Measurements from ENCODE around the gene GLUD2.

The GLUD2 gene

DNA sequence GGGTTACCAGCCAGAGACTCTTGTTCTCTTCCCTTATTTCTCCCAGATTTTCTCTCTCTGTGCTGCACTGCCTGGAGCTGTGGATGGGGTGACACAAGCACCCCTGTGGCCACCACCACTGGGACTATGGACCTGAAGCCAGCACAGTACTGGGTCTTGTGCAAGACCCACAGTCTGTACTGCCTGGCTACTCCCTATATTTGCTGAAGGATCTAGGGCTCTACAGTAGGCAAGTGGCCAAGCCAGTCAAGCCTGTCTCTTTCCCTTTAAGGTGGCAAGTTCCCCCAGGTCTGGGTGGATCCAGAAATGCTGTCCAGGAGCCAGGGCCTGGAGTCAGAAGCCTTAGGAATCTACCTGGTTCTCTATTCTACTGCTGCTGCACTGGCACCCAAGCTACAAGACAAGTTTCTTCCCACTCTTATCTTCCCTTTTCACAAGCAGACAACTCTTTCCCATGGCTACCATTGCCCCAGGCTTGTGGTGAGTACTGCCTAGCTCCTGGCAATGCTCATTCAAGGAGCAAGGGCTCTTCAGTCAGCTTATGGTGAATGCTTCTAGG, 33.4 kb upstream of the GLUD2 start:
- no peak for DNase-seq (ENCODE audit: insufficient read length, low spot score)
- FAIRE-seq, result no peak
- TF ChIP-seq, protein P1, sequence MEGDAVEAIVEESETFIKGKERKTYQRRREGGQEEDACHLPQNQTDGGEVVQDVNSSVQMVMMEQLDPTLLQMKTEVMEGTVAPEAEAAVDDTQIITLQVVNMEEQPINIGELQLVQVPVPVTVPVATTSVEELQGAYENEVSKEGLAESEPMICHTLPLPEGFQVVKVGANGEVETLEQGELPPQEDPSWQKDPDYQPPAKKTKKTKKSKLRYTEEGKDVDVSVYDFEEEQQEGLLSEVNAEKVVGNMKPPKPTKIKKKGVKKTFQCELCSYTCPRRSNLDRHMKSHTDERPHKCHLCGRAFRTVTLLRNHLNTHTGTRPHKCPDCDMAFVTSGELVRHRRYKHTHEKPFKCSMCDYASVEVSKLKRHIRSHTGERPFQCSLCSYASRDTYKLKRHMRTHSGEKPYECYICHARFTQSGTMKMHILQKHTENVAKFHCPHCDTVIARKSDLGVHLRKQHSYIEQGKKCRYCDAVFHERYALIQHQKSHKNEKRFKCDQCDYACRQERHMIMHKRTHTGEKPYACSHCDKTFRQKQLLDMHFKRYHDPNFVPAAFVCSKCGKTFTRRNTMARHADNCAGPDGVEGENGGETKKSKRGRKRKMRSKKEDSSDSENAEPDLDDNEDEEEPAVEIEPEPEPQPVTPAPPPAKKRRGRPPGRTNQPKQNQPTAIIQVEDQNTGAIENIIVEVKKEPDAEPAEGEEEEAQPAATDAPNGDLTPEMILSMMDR (IDR thresholded peaks at IDR 0.05; ENCODE audit: insufficient read depth, missing control alignments), result no peak

DNA sequence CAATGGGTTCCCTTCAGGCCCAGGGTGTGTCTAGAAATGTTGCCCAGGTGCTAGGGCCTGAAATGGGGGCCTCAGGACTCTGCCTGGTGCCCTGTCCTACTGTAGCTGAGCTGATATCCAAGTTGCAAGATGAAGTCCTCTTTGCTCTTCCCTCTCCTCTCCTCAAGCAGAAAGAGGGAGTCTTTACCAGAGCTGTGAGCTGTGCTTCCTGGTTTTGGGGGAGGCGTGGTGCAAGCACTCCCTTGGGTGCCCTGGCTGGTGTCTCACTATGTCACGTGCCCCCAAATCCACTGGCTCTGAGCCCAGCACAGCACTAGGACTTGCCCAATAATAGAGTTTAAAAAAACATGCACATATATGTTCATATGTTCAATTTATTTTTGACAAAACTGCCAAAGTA, 32.6 kb upstream of the GLUD2 start:
- TF ChIP-seq, protein P1 (IDR thresholded peaks at IDR 0.05; ENCODE audit: insufficient read depth, missing control alignments), result no peak
- DNase-seq (ENCODE audit: insufficient read length, low spot score) (no peak), FAIRE-seq (no peak)

DNA sequence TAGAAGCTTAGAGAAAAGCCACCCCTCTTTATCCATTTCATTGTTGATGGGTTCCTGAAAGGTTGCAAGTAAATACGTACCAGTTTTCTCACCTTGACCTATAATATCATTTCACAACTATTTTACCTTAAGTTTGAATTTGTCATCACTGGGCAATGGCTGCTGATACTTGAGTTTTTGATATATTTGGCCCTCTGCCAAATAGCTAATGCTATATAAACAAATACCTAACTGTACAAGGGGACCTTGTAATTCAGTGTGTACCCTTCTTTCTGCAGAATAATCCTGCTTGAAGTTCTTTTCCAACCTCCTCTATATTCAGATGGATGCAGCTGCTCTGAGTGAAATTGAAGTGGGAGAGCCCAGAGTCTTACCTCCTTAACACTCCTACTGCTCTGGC, 19.0 kb upstream of the GLUD2 start:
- TF ChIP-seq, protein P1 (IDR thresholded peaks at IDR 0.05; ENCODE audit: insufficient read depth, missing control alignments), result no peak
- DNase-seq (ENCODE audit: insufficient read length, low spot score) (no peak), FAIRE-seq (no peak)

DNA sequence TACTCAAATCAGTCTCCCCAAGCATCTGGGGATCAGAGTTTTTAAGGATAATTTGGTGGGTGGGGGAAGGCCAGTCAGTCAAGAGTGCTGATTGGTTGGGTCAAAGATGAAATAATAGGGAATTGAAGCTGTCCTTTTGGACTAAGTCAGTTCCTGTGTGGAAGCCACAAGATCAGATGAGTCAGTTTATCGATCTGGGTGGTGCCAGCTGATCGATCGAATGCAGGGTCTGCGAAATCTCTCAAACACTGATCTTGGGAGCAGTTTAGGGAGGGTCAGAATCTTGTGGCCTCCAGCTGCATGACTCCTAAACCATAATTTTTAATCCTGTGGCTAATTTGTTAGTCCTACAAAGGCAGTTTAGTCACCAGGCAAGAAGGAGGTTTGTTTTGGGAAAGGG, 17.3 kb upstream of the GLUD2 start:
- TF ChIP-seq, protein P1 (IDR thresholded peaks at IDR 0.05; ENCODE audit: insufficient read depth, missing control alignments), result no peak
- no peak for DNase-seq (ENCODE audit: insufficient read length, low spot score)
- no peak for FAIRE-seq

DNA sequence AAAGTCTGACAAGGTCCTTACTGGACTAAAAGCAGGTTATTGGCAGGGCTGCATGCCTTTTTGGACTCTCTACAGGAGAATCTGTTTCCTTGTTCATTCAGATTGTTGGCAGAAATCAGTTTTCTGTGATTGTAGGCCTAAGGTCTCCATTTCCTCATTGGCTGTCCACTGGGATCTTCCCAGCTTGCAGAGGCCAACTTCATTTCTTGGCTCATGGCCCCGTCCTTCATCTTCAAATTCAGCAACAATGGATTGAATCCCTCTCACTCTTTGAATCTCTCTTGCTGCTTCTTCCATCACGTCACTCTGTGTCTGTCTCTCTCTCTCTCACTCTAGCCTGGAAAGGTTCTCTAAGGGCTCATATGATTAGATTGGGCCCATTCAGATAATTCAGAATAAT, 14.9 kb upstream of the GLUD2 start:
- FAIRE-seq (no peak), DNase-seq (ENCODE audit: insufficient read length, low spot score) (no peak)
- TF ChIP-seq, protein P1 (IDR thresholded peaks at IDR 0.05; ENCODE audit: insufficient read depth, missing control alignments), result no peak

DNA sequence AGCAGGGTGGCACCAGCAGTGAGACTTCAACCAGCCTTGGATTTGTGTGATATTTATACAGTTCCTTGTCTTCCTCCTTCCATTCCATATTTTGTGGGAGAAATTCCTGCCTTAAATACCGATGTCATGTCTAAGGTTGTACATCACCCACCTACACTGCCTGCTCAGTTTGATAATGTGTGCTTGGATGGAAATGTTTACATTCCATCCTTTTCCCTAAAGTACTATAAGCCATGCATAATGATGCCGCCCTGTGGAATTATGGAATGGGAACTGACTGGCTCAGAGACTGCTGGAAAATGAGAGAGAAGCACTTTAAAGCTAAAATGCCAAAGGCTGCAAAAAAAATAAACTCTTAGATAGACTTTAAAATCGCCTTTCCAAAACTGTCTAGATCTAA, 11.3 kb upstream of the GLUD2 start:
- DNase-seq (ENCODE audit: insufficient read length, low spot score) (no peak), FAIRE-seq (no peak)
- TF ChIP-seq, protein P1 (IDR thresholded peaks at IDR 0.05; ENCODE audit: insufficient read depth, missing control alignments), result no peak

DNA sequence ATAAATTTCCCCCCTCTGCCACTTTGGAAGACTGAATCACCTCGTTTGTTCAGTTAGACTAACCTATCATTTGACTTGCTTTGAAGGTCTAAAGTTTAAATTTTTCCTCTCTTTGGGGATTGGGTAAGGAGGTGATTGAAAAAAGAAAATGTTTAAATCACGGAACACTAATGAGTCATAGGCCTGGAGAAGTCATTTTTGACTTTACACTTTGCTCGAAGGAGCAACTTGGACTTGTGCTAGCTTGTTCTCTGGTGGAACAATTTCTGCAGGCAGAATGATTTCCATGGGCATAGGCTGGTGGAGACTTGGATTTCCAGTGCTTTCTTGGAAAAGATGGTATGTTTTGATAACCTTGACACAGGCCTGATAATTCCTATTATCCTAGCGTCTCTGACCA, 10.5 kb upstream of the GLUD2 start:
- FAIRE-seq (no peak), DNase-seq (ENCODE audit: insufficient read length, low spot score) (no peak)
- TF ChIP-seq, protein P1 (IDR thresholded peaks at IDR 0.05; ENCODE audit: insufficient read depth, missing control alignments), result no peak
